ENCODE results near the gene INPPL1.

Gene INPPL1

DNA sequence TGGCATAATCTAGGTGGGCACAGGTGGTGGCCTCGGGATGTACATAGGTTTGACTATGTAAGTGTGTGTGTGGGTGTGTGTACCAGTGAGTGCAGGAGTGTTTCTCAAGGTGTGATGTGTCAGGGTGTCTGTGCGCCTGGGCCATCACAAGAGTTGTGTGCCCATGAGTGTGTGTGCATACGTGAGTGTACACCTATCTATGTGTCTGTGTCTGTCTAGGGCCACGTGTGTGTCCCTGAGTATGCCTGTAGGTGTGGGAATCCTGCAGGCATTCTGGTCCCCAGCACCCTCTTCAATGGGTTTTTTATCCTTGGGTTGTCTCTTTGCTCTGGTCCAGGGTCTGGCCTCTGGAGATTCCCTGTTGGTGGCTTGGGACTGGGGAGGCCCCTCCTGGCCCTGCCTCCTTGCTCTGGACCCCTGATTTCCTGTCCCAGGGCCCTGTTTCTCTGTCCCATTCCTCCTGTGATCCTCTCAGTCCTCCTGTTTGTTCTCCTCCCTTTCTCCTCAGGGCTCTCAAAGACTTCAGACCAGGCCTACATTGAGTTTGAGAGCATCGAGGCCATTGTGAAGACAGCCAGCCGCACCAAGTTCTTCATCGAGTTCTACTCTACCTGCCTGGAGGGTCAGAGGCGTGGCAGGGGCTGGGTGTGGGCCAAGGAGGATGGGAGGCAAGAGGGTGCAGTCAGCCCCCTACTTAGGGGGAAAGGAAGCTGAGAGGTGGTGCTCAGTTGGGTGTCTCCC is 9.4 kb downstream of the INPPL1 start:
- no peak for DNase-seq

DNA sequence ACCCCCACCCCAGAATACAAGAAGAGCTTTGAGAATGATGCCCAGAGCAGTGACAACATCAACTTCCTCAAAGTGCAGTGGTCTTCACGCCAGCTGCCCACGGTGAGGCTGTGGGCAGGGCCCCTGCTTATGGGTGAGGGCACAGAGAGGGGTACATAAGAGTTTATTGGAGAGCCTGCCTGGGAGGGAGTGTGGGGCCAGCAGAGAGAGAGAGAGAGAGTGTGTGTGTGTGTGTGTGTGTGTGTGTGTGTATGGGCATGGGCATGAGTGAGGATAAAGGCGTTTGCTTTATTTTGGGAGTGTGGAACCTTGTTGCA is 9.9 kb downstream of the INPPL1 start:
- DNase-seq = no peak

DNA sequence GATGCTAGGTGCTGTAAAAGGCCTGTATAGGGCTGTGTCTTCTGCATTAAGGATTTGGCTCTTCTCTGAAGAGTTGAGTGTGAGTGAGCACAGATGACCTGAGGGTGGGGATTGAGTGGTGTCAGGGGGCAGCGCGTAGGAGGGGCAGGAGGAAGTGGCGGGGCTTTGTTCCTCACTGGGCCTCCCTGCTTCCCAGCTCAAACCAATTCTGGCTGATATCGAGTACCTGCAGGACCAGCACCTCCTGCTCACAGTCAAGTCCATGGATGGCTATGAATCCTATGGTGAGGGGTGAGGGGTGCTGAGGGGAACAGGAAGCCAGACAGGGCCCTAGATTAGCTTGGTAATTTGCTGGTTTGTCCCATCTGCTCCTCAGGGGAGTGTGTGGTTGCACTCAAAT is 10.4 kb downstream of the INPPL1 start:
- DNase-seq = no peak

DNA sequence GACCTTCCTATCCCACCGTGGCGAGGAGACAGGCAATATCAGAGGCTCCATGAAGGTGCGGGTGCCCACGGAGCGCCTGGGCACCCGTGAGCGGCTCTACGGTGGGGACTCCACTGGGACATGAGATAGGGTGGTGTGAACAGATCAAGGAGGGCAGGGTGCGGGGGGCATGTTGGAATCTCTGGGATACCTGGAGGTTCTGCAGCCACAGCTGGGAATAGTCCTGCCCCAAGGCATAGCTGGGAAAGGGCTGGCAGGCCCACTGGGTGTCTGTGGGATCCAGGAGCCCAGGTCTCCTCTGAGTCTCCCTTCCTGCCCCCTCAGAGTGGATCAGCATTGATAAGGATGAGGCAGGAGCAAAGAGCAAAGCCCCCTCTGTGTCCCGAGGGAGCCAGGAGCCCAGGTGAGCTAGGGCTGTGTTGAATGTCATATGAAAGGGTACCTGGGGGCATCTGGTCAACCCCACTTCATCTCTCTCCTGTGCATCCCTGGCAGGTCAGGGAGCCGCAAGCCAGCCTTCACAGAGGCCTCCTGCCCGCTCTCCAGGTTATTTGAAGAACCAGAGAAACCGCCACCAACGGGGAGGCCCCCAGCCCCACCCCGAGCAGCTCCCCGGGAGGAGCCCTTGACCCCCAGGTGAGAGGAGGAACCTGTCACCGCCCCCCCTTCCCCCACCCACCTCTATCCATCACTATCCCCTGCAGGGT is 10.9 kb downstream of the INPPL1 start:
- no peak for DNase-seq

DNA sequence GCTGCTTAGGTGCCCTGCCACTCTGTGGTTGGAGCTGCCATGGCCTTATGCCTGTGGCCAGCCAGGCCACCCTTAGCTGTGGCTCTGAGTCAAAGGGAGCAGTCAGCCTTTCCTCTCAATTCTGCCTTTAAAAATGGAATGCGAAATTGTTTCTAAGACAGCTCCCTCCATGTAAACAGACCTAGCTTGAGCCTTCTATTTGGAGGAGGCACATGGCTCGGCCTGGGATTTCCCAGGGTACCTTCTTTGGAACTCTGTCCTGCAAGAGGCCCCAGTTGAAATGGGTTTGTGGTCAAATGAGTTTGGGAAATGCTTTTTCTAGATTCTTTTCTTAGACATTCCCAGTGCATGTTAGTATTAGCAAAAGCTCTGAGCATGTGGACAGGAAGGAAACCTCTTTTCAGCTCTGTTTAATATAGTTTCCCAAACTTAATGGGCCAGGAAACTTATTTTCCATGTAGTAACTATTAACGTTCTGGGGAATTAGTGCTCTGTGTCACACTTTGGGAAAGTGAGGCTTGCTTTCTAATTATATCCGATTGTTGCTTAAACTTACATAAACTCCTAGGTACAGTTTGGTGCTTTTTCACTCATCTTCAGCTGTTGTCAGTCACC is 11.6 kb downstream of the INPPL1 start:
- DNase-seq = no peak

DNA sequence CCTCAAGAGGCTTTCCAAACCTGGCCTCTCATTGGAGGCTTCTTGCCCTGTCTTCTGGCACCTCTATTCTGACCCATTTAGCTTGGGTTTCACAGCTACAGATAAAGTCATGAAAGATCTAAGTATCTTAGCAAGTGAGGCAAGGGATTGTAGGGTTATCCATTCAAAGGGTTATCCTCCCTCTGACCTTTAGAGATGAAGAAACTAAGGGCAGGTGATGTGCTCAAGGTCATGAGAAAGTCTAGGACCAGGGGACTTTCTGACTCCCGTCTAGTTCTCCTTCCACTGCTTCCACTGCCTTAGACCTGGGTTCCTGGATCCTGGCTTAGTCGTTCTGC is 12.2 kb downstream of the INPPL1 start:
- no peak for DNase-seq

DNA sequence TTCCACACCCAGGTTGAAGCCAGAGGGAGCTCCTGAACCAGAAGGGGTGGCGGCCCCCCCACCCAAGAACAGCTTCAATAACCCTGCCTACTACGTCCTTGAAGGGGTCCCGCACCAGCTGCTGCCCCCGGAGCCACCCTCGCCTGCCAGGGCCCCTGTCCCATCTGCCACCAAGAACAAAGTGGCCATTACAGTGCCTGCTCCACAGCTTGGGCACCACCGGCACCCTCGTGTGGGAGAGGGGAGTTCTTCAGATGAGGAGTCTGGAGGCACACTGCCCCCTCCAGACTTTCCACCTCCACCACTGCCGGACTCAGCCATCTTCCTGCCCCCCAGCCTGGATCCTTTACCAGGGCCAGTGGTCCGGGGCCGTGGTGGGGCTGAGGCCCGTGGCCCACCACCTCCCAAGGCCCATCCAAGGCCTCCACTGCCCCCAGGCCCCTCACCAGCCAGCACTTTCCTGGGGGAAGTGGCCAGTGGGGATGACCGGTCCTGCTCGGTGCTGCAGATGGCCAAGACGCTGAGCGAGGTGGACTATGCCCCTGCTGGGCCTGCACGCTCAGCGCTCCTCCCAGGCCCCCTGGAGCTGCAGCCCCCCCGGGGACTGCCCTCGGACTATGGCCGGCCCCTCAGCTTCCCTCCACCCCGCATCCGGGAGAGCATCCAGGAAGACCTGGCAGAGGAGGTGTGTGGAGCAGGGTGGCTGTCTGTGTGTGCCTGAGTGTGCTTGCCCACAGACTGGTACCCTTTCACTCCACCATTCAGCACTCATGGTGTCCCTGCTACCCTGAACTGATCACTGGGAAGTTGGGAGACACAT is 12.8 kb downstream of the INPPL1 start:
- no peak for DNase-seq

DNA sequence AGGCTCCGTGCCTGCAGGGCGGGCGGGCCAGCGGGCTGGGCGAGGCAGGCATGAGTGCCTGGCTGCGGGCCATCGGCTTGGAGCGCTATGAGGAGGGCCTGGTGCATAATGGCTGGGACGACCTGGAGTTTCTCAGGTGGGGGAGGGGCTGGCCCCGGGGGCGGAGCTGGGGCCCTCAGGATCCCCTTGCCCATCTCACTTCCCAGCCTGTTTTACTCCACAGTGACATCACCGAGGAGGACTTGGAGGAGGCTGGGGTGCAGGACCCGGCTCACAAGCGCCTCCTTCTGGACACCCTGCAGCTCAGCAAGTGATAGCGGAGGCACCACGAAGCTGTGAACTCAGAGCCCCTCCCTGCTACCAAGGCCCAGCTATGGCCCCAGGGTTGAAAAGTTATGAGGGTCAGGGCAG is 13.5 kb downstream of the INPPL1 start:
- no peak for DNase-seq

DNA sequence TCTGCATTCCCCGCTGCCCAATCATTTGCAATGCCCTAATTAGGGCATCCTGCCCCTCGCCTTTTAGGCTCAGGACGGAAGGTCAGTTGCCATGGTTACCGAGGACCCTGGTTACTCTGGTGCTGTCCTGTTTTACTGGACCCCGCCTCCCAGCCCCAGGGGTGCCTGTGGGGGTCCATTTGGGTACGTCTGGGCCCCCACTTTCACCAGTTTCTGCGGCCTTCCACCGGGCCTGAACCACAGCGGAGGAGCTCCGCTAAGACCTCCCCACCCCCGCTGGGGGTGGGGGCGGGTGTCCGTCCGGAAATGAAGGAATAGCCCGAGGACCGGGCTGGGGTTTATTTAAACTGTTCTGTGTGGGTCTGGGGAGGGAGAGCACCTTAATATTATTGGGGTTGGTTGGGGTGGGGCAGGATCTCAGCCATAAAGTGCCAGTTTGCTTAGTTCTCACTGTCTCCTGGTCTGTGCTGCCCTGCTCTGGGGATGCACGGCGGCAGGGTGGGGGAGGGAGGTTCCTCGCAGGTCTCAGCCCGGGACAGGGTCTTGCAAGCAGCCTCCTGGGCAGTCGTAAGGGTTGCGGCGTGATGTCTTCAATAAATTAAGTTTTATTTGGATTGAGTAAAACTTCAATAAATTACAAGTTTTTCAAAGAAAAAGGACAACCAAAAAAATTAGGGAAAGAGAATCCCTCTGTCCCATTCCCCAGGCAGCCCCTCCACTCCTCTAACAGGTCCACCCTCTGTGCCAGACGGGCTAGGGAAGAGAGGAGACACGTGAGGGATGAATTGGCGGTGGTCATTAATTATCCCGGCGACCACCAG is 14.1 kb downstream of the INPPL1 start:
- no peak for DNase-seq

DNA sequence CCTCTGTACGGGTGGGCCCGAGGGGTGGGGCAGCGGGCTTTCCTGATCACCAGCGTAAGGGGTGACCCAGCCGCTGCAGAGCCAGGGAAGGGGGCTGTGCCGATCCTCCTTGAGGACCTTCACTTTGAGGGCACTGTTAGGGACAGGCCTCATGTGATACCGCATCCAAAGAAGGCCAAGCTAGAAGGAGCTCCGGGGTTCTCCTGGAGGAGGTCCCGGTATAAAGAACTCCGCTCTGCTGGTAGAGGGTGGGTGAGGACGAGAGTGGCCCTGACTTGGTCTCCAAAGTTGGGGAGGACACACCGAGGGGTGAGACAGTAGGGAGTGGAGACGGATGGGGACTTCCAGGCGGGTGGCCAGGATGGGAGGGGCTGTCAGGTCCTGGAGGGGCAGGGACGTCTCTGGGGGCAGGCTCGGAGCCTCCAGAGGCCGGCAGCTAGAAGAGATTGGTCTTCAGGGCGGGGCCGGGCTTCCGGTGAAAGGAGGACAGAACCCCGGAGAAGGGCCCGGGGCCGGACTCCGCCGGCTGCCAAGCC is 14.8 kb downstream of the INPPL1 start:
- no peak for DNase-seq

DNA sequence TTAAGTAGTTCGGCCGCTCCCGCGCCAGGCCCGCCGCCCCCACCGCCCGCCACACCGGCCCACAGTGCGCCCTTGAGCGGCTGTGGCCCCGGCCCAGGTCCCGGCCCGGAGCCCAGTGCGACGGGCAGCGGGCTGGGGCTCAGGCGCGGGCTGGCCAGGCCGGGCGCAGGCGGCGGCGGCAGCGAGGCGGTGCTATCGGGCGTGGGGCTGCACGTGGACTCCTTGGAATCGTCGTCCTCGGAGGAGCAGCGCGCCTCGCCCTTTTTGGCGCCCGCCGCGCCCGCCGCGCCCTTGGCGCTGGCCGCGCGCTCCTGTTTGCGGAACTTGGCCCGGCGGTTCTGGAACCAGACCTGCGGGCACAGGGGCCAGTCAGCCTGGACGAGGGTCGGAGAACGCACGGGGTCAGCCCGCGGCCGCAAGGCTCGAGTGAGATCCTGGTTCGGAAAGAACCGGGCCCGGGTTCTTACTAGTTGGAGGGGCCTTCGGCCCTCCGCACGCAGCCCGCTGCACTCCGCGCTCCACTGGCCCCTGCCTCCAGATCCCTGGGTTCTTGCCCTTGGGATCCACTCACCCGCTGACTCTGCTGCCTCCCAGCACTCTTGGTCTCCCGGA is 15.4 kb downstream of the INPPL1 start:
- DNase-seq = no peak

DNA sequence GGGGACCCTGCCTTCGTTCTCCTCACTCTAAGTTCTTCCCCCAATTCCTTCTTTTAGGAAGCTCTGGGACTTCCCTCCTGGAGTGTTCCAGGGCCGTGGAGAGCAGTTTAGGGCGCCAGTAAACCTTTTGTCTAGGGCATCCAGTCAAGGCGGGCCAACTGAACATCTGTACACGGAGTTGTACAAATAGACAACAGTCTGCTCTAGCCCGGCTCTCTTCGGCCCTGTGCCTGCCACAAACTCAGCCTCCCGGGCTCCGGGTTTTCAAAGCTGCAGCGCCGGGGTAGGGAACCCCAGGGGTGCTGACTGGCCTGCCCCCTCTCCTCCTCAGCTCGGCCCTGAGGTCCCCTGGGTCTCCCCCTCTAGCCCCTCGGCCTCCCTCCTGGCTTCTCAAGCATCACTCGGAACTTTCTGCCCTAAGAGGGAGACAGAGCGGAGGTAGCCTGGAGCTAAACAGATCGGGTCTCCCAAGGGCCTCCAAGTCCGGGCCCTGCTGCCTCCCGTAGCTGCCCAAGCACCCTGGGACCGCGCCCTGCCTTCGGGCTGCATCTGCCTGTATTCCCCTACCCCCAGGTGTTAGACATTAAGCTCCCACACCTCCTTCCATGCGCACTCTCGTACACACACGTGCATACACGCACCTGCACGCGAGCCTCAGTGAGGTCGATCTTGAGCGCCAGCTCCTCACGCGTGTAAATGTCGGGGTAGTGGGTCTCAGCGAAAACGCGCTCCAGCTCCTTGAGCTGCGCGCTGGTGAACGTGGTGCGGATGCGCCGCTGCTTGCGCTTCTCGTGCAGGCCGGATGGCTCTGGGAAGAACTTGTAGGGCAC is 16.1 kb downstream of the INPPL1 start:
- no peak for DNase-seq

DNA sequence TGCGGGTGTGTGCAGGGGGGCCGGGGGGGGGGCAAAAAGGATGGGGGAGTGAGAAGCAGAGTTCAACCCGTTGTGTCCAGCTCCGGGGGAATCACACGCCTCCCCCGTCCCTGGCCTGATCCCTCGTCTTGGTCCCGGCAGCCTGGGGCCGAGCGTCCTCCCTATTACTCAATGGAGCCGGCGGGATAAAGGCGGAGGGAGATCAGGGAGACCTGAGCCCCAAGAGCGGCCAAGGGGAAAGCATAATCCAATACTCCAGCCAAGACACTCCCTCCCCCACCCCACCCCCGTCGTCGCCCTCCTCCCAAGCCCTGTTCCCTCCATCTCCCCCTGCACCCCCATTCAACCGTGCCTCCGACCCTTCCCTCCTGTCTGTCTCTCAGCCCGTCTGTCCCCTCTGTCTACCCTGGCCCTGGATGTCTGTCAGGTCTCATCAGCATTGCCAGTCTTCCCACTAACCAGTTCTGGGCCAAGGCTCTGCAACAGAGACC is 16.8 kb downstream of the INPPL1 start:
- no peak for DNase-seq

DNA sequence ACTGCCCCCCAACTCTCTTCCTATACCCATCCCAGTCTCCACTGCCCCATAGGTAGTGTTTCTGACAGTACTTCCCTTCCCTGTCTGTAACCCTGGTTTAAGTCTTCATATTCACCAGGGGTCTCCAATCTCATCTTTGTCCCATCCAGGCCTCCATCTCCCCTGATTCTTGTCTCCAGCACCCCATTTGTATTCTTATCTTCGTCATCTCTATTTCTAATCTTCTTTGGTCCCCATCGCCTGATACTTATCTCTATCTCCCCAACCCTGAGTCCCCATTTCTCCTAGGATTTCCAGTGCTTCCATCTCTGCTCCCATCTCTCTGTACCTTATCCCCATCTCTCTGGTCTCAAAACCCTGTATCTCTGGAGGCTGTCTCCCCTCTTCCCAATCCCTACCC is 17.6 kb downstream of the INPPL1 start:
- no peak for DNase-seq

DNA sequence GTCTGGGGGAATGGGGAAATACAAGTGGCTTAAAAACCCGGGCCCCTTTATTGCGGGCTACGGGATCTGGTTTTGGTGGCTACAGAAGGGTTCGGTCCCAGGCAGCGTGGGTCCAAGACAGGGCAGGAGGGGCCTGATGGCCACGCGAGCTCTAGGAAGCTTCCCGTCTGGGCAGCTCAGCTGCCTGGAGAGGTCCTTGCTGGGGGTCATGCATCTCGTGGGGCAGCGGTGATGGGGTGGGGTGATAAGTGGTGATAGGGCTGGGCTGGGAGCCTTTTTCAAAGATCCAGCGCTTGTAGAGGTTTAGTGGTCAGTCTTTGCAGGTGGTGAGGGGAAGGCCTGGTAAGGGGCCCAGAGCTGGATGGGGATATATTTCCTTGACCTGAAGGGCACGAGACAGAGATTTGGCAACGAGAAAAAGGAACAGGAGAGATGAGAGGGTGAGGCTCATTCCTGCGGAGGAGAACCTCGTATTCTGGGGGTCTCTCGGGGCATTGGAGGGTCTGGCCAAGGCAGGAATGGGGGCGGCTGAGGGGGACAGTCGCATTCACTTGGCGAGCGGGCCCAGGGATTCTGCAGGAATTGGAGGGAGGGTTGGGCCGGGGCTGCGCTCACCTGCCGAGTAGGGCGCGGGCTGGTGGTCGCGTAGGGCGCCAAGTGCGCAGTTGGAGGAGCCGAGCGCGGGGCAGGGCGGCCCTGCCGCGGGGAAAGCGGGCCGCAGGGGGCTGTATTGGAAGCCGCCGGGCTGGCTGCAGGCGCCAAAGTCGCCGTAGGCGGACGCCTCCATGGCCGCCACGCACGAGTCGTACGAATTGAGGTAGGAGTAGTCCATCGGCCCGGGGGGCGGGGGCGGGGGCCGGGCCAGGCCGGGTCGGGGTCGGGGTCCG is 18.8 kb downstream of the INPPL1 start:
- DNase-seq = no peak

DNA sequence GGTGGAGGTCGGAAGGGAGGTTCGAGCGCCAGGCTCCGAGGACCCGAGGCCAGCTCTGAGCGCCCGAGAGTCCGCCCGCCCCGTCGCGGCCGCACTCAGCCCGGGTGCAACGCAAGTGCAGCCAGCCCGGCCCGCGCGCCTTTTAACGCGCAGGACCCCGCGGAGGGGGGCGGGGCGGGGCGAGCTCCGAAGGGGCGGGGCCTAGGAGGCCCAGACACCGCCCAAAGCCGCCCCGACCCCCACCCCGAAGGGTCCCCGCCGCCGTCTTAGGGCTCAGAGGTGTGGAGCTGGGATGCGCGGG is 19.4 kb downstream of the INPPL1 start, which contains the start of gene PHOX2A:
PHOX2A (minus strand) TSS at position 117 of the 301 bp plus-strand sequence. CDS start 172 bp downstream, outside the sequence.
- DNase-seq = no peak

DNA sequence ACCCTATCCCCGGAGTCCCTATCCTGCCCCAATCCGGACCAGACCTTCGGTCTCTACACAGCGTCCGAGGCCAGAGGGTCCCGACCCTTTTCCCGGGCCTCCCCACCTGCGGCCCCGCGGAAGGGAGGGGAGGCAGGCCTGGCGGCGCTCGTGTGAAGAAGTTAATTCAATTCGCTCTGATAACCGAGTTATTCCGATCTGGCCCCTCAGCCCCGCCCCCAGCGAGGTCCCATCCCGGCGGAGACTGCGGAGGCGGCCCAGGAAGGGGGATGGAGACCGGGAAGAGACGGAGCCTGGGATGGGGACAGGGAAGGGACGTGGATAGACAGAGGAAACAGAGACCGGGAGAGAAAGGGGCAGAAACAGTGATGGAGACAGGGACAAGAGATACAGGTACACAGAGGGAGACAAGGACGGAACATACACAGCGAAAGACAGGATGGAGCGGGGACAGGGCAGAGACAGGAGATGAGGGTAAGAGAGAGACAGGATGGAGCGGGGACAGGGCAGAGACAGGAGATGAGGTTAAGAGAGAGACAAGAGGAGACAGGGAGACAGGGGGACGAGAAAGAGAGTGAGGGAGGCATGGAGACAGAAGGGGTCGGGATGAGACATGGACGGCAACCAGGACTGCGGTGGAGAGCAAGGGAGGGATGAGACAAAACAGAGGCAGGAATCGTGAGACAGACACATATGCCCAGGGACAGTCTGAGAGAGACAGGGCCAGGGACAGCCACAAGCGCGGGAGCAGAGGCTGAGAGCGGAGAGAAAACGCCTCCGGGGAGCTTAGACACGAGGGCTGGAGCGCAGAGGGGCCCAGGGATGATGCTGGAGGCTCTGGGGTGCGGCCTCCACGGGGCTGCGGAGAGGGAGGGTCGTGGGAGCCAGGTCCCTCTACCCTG is 20.0 kb downstream of the INPPL1 start:
- no peak for DNase-seq

DNA sequence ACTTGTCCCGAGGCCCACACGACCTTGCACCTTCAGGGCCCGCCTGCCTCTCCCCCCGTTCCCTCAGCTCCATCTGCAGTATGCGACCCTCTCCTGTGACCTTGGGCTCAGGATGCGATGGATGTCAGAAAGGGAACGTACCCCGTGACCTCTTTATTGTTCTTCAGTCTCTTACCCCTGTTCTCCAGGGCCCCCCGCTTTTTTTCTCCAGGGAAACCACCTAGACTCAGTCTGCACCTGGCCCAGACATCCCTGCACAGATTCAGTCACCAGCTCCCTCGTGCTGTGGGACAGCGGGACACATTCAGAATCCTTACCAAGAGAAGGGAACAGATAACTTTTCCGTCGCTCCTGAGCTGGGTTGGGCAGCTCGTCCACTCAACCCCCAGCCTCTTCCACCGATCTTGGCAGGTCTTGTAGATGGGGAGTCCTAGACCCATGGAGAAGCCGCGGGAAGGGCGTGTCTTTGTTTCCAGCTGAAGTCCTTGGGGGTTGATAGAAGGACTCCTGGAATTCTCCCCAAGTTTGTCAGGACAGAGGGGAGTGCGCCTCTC is 20.8 kb downstream of the INPPL1 start:
- no peak for DNase-seq

Data from NCI-H748 treated with DMSO at 0.1 percent for 48 hours (cell line).